BJ (cell line): Measurements from ENCODE around the gene MAGI1. TPM values are rescaled to one million over a fixed set of nuclear protein-coding genes. Genes with fewer than 3 reads are reported as not detected.

Experiments
- CTCF ChIA-PET: fragments of 350-600 bp; formaldehyde crosslinking; extraction: SDS; loops from one replicate; lab custom pipeline; 2021; ENCODE audit warnings: antibody characterized with exemption, inconsistent platforms; lab: Yijun Ruan, JAX
- POLR2A ChIA-PET: fragments of 300-600 bp; sonication (Branson Sonifier 250); formaldehyde crosslinking; extraction: SDS; loops from one replicate; lab custom pipeline; 2021; ENCODE audit warnings: antibody characterized with exemption; lab: Charles Lee
- DNase-seq: peaks from one replicate; pipeline ENCODE4 v3.0.0-alpha.2; 2011; ENCODE audit warnings: low read depth
- H3K27me3 ChIP-seq: 2 replicates; pipeline ENCODE4 v1.6.0; 2011; ENCODE audit warnings: low read length; ENCODE audit not compliant: control insufficient read depth, insufficient read depth
- H3K36me3 ChIP-seq: 2 replicates; pipeline ENCODE4 v1.5.1; 2011; ENCODE audit warnings: low read length; ENCODE audit not compliant: control insufficient read depth, insufficient read depth
- H3K4me3 ChIP-seq: 2 replicates; pipeline ENCODE4 v1.5.1; 2011; ENCODE audit warnings: low read depth, mild to moderate bottlenecking, control low read depth, low read length
- polyA plus RNA-seq: library from polyadenylated mRNA; depleted of rRNA; stranded (reverse); fragments of >200 nt; gene quantifications from 2 replicates; pipeline ENCODE4 v1.2.3, GENCODE V29; 2011
- TF ChIP-seq, protein P1 (sequence below): IDR thresholded peaks from 2 replicates; pipeline ENCODE4 v1.5.1; 2011; ENCODE audit warnings: low read depth, mild to moderate bottlenecking, control low read depth, inconsistent platforms, low read length, moderate library complexity; ENCODE audit not compliant: insufficient read depth

Gene MAGI1
- polyA plus RNA-seq, 1 experiment = 14.4 TPM

DNA sequence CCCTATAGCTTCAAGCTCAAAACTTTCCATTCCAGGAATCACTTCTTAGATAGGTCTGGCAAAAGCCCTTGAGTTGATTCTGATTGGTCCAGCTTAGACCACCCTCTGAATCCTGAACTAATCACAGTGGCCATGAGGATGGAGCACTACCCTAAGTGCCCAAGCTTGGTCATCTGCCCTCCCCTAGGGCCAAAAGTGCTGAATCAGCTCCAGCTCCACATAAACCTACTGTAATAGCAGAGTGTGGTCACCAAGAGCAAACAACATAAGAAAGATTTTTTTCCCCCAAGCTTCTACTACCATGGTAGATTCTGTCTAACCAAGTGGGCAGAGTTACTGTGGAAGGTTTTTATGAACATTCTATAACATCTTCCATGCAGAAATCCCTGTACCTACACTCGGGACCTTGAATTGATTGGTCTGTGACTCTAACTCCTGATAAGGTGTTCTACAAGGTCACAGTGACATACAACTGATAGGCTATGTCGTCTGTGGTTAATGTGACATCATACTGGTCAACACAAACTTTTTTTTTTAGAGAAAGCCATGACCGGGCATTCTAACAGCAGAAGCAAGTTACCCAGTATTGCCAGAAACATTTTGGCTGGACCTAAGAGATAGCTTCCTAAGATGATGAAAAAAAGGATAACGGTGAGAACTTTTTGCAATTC is 320.9 kb downstream of the MAGI1 start:
- ChIA-PET POLR2A (no interaction called here), CTCF (no interaction called here)
- H3K36me3 ChIP-seq = no peaks in the 10 kb centered on the region
- no peak for DNase-seq
- H3K4me3 ChIP-seq = no peak overlapping the region
- TF ChIP-seq, protein P1, sequence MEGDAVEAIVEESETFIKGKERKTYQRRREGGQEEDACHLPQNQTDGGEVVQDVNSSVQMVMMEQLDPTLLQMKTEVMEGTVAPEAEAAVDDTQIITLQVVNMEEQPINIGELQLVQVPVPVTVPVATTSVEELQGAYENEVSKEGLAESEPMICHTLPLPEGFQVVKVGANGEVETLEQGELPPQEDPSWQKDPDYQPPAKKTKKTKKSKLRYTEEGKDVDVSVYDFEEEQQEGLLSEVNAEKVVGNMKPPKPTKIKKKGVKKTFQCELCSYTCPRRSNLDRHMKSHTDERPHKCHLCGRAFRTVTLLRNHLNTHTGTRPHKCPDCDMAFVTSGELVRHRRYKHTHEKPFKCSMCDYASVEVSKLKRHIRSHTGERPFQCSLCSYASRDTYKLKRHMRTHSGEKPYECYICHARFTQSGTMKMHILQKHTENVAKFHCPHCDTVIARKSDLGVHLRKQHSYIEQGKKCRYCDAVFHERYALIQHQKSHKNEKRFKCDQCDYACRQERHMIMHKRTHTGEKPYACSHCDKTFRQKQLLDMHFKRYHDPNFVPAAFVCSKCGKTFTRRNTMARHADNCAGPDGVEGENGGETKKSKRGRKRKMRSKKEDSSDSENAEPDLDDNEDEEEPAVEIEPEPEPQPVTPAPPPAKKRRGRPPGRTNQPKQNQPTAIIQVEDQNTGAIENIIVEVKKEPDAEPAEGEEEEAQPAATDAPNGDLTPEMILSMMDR = no peak
- no peaks in the 10 kb centered on the region for H3K27me3 ChIP-seq

DNA sequence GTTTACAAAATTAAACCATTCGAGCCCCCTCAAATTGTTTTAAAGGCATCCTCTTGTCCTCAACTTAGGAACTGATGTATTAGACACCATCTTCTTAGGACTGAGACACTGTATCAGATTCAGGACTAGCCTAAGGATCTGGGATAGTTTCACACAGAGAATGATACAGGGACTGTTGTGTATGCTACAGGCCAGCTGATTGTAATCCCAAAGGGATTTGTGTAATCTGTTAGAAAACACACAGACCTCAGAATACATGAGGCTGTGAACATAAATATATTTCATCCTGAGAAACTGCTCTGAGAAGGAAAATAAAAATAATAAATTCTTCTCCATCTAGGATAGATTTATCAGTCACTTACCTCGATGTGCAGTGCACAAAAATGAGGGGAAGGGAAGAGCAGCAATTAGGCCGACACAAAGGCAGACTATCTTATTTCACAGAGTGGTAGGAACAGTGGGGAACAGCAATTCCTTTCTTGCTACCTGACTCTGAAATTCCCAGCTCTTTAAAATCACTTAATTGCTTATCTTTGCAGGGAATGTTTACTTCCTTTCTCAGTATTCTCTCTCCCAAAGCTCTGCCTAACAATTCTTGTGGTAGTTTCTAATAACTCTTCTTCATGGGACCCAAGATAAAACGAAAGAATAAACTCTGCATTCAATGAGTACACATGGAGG is 322.5 kb downstream of the MAGI1 start:
- H3K36me3 ChIP-seq = no peaks in the 10 kb centered on the region
- no peaks in the 10 kb centered on the region for H3K27me3 ChIP-seq
- ChIA-PET POLR2A (no interaction called here), CTCF (interaction anchor here (1.0 kb wide), 1 partner anchor 35 kb away, joined by 3 read pairs; no protein-coding TSS in a partner anchor)
- no peak overlapping the region for H3K4me3 ChIP-seq
- TF ChIP-seq, protein P1 = no peak
- DNase-seq = no peak

DNA sequence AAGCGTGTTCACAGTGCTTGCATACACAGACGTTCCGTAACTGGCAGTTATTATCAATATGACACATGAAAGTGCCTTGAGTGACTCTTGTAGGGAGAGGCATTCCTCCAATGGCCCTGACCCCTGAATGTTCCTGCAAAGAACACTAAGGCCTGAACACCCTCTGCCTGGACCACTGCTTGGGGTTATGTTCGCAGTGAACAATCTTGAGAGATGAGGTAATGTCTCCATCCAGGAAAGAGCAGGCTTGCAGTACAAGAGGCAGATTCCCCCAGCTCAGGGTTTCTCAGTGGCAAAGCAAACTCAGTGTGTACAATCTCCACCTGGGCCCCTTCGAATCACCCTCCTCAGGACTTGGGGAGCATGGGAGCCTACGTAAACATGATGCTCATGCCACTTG is 324.6 kb downstream of the MAGI1 start:
- H3K27me3 ChIP-seq = no peaks in the 10 kb centered on the region
- CTCF ChIA-PET = interaction anchor here (1.1 to 1.2 kb wide), 2 partner anchors 10 to 275 kb away, joined by 3 to 6 read pairs; no protein-coding TSS in a partner anchor
- POLR2A ChIA-PET = no interaction called here
- no peak overlapping the region for H3K4me3 ChIP-seq
- H3K36me3 ChIP-seq = no peaks in the 10 kb centered on the region
- TF ChIP-seq, protein P1 = no peak
- DNase-seq = no peak

DNA sequence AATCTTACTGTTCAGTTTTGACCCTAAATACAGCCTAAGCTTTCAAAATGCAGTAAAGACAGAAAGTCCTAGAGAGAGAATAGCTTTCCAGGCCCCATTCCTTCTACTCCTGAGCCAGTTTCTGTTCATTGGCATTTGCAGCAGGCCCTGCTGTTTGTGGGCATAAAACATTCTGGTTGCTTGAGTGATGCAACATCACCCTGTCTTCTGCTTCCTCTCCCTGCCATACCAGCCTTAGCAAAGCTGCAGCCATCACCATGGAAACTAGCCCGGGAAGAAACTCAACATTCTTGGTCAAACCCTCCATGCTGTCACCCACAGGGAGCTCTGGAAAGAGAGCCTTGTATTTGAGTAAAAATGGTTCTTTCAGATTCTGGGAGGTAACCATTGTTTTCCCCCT is 325.7 kb downstream of the MAGI1 start:
- ChIA-PET CTCF (interaction anchor here (0.6 to 1.2 kb wide), 3 partner anchors 9 to 213 kb away, joined by 3 to 6 read pairs (median 3); no protein-coding TSS in a partner anchor), POLR2A (no interaction called here)
- TF ChIP-seq, protein P1 = no peak

DNA sequence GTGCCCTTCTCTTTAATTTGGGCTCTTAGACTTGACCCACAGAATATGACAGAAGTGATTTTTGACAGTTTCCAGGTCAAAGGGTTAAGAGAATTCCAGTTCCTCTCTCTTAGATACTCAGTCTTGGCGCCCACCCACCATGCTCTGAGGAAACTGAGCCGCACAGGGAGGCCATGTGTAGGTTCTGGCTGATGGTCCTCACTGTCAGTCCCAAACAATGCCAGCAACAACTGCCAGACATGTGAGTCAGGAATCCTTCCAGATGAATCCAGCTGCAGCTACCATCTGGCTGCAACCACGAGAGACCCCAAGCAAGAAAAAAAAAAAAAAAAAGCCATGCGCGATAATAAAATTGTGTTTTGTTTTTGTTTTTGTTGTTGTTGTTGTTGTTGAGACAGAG is 326.6 kb downstream of the MAGI1 start:
- TF ChIP-seq, protein P1 = no peak
- CTCF ChIA-PET = interaction anchor here (0.6 kb wide), 1 partner anchor 19 kb away, joined by 3 read pairs; no protein-coding TSS in a partner anchor
- no peak overlapping the region for H3K4me3 ChIP-seq
- H3K27me3 ChIP-seq = no peaks in the 10 kb centered on the region
- H3K36me3 ChIP-seq = no peaks in the 10 kb centered on the region
- POLR2A ChIA-PET = interaction anchor here (0.6 kb wide), 1 partner anchor 307 kb away, joined by 3 read pairs; no protein-coding TSS in a partner anchor
- DNase-seq = no peak

More for the DNA sequence above, 325.7 kb downstream of the MAGI1 start:
- H3K36me3 ChIP-seq = no peaks in the 10 kb centered on the region
- peak; percentile 61 for DNase-seq
- no peak overlapping the region for H3K4me3 ChIP-seq
- H3K27me3 ChIP-seq = no peaks in the 10 kb centered on the region
